Mesendoderm (in vitro differentiated cells): ENCODE data around the gene IFNA21. TPM values are rescaled to one million over a fixed set of nuclear protein-coding genes. Genes with fewer than 3 reads are reported as not detected.

Source experiments
- small RNA-seq: library from polyadenylated mRNA; stranded (forward); fragments of <200 nt; extraction: miRNeasy Mini kit (QIAGEN cat#:217004); gene quantifications from one replicate; pipeline ENCODE3, GENCODE V24; 2013; ENCODE audit not compliant: insufficient read depth

IFNA21 gene

Small RNA genes within 50 kb of the gene (small RNA-seq; reads per million reads assigned to genes)
- not detected for gene RF00019
